Keratinocyte (primary cell): ENCODE results near the gene TRIP11. TPM values are rescaled to one million over a fixed set of nuclear protein-coding genes. Genes with fewer than 3 reads are reported as not detected.

Experiments
- DNase-seq: peaks from one replicate; pipeline ENCODE4 v3.0.0-alpha.2; 2011; ENCODE audit warnings: low read depth, missing footprints, low spot score
- FAIRE-seq: peaks from 2 replicates; lab custom pipeline; 2011; peaks lifted over from hg19 to GRCh38; lab: Jason Lieb, UNC
- H2AFZ ChIP-seq: 2 replicates; pipeline ENCODE4 v1.6.0; 2012; ENCODE audit warnings: low read length, control low read depth, inconsistent platforms; ENCODE audit not compliant: control insufficient read depth
- H3K27ac ChIP-seq: 2 replicates; pipeline ENCODE4 v1.5.1; 2011; ENCODE audit warnings: low read length; ENCODE audit not compliant: control insufficient read depth, insufficient read depth
- H3K27me3 ChIP-seq: 3 replicates; pipeline ENCODE4 v1.6.0; 2011; ENCODE audit warnings: low read length; ENCODE audit not compliant: control insufficient read depth, insufficient read depth; ENCODE audit errors: extremely low read depth
- H3K36me3 ChIP-seq, 2 experiments: 2 replicates in 1 of 2; 3 replicates in 1 of 2; pipeline ENCODE4 v1.5.1; 2011; ENCODE audit warnings: low read length in 2 of 2, mild to moderate bottlenecking in 1 of 2; ENCODE audit not compliant: control insufficient read depth in 2 of 2, insufficient read depth in 2 of 2; ENCODE audit errors: extremely low read depth in 1 of 2
- H3K4me1 ChIP-seq: 3 replicates; pipeline ENCODE4 v1.5.1; 2011; ENCODE audit warnings: low read length; ENCODE audit not compliant: control insufficient read depth, insufficient read depth; ENCODE audit errors: extremely low read depth
- H3K4me2 ChIP-seq: 3 replicates; pipeline ENCODE4 v1.6.0; 2011; ENCODE audit warnings: low read depth, low read length; ENCODE audit not compliant: control insufficient read depth, insufficient read depth; ENCODE audit errors: extremely low read depth
- H3K4me3 ChIP-seq, 3 experiments: fragments of 200-600 bp in 1 of 3; sonication (generic) in 1 of 3; 2 replicates in 2 of 3; 3 replicates in 1 of 3; pipeline ENCODE4 v1.5.1; 2011 to 2016; ENCODE audit warnings: low read length in 3 of 3, mild to moderate bottlenecking in 3 of 3, control low read depth in 2 of 3, inconsistent platforms in 1 of 3, low read depth in 1 of 3, mixed read lengths in 1 of 3, mixed run types in 1 of 3, moderate library complexity in 1 of 3; ENCODE audit not compliant: control insufficient read depth in 2 of 3, insufficient read depth in 2 of 3; ENCODE audit errors: extremely low read depth in 1 of 3
- H3K79me2 ChIP-seq: 2 replicates; pipeline ENCODE4 v1.6.0; 2012; ENCODE audit warnings: low read length; ENCODE audit not compliant: control insufficient read depth, insufficient read depth
- H3K9ac ChIP-seq: 3 replicates; pipeline ENCODE4 v1.6.0; 2011; ENCODE audit warnings: low read length; ENCODE audit not compliant: control insufficient read depth, insufficient read depth; ENCODE audit errors: extremely low read depth
- H3K9me1 ChIP-seq: 3 replicates; pipeline ENCODE4 v1.6.0; 2011; ENCODE audit warnings: low read length; ENCODE audit not compliant: control insufficient read depth, insufficient read depth; ENCODE audit errors: extremely low read depth
- H3K9me3 ChIP-seq: 2 replicates; pipeline ENCODE4 v1.5.1; 2012; ENCODE audit warnings: low read depth, low read length; ENCODE audit not compliant: control insufficient read depth
- H4K20me1 ChIP-seq: 3 replicates; pipeline ENCODE4 v1.6.0; 2011; ENCODE audit warnings: low read length; ENCODE audit not compliant: control insufficient read depth, insufficient read depth; ENCODE audit errors: extremely low read depth
- CTCF ChIP-seq, 3 experiments: IDR thresholded peaks in 1 of 3; conservative IDR thresholded peaks in 1 of 3; optimal IDR thresholded peaks in 1 of 3; 2 replicates in 2 of 3; 3 replicates in 1 of 3; pipeline versions ENCODE3 to v1.5.1; 2011; ENCODE audit warnings: low read length in 3 of 3, mild to moderate bottlenecking in 3 of 3, moderate library complexity in 2 of 3, control low read depth in 1 of 3, inconsistent platforms in 1 of 3; ENCODE audit not compliant: insufficient read depth in 2 of 3; ENCODE audit errors: extremely low read depth in 1 of 3
- EZH2 ChIP-seq: IDR thresholded peaks from one replicate; pipeline ENCODE4 v1.6.1; 2012; ENCODE audit warnings: inconsistent platforms, mild to moderate bottlenecking, low read length, moderate library complexity
- dilution Hi-C: fragments of 300-500 bp; cut with MboI; formaldehyde crosslinking; loops from one replicate; pipeline ENCODE4 v1.7.0; 2020; ENCODE audit warnings: low sequenced_read_pairs; ENCODE audit not compliant: extremely low pct_ligation_motif_present
- polyA plus RNA-seq, 5 experiments: library from polyadenylated mRNA; depleted of rRNA in 3 of 5; stranded (reverse) in 3 of 5; stranded (forward) in 1 of 5; unstranded in 1 of 5; fragments of >200 nt; gene quantifications; 1 replicate in 1 of 5; 2 replicates in 3 of 5; 3 replicates in 1 of 5; pipeline versions ENCODE4 v1.2.1 to v1.2.3, GENCODE V29; 2011 to 2012; ENCODE audit warnings: missing spikeins in 2 of 5, low read depth in 1 of 5, low replicate concordance in 1 of 5

TRIP11 gene
- polyA plus RNA-seq, 1 donor (not counting 4 experiments of a cell fraction or from before 2014, with no cell fraction given), result 25.3 TPM

- no peak for DNase-seq
- no peak for FAIRE-seq
- no peaks in the 10 kb centered on the region for H3K9me3 ChIP-seq
- H3K79me2 ChIP-seq, result no peaks in the 10 kb centered on the region
- H3K9me1 ChIP-seq, result no peaks in the 10 kb centered on the region
- H3K4me1 ChIP-seq, result no peaks in the 10 kb centered on the region
- TF ChIP-seq CTCF (optimal IDR thresholded peaks at IDR 0.05 in 1 of 3, IDR thresholded peaks at IDR 0.05 in 1 of 3, conservative IDR thresholded peaks at IDR 0.05 in 1 of 3; ENCODE audit: extremely low read depth in 1 of 3, insufficient read depth in 2 of 3, low read length in 3 of 3), result no peak
- TF ChIP-seq EZH2, result no peak
- no peaks in the 10 kb centered on the region for H4K20me1 ChIP-seq
- dilution Hi-C loops, result no loop called here
- H3K4me2 ChIP-seq, result no peak overlapping the region
- H3K9ac ChIP-seq, result no peak overlapping the region
- H3K4me3 ChIP-seq, result no peak overlapping the region
- no peaks in the 10 kb centered on the region for H3K36me3 ChIP-seq
- H3K27me3 ChIP-seq, result no peaks in the 10 kb centered on the region
- H3K27ac ChIP-seq, result no peak overlapping the region
- H2AFZ ChIP-seq, result no peak overlapping the region
Measured at GRCh38 chr14:91955168-91955567, 84.7 kb downstream of the TRIP11 start.

- DNase-seq (no peak), FAIRE-seq (no peak)
- Histone ChIP-seq H3K9ac (no peak overlapping the region), H3K79me2 (no peaks in the 10 kb centered on the region), H3K4me3 (no peak overlapping the region), H3K9me1 (no peaks in the 10 kb centered on the region), H3K4me2 (no peak overlapping the region), H3K27me3 (peaks cover 2% of the 10 kb centered on the region), H3K27ac (no peak overlapping the region), H2AFZ (no peak overlapping the region), H3K36me3 (no peaks in the 10 kb centered on the region), H4K20me1 (no peaks in the 10 kb centered on the region), H3K4me1 (no peaks in the 10 kb centered on the region), H3K9me3 (no peaks in the 10 kb centered on the region)
- dilution Hi-C loops, result no loop called here
- no peak for TF ChIP-seq CTCF (optimal IDR thresholded peaks at IDR 0.05 in 1 of 3, IDR thresholded peaks at IDR 0.05 in 1 of 3, conservative IDR thresholded peaks at IDR 0.05 in 1 of 3; ENCODE audit: extremely low read depth in 1 of 3, insufficient read depth in 2 of 3, low read length in 3 of 3)
- TF ChIP-seq EZH2, result no peak
Measured at GRCh38 chr14:91953170-91953985, 86.5 kb downstream of the TRIP11 start.
